Lower leg skin (tissue), 4 donors: ENCODE results near the gene WNT8B. TPM values are rescaled to one million over a fixed set of nuclear protein-coding genes. Genes with fewer than 3 reads are reported as not detected.

Experiments
- DNase-seq, 2 donors: peaks; one replicate each; pipeline ENCODE4 v3.0.0-alpha.2; 2019; ENCODE audit warnings: low spot score in 2 of 2
- H3K4me3 ChIP-seq: fragments of 200-600 bp; sonication (generic); 2 replicates; pipeline ENCODE4 v1.5.1; 2017; ENCODE audit warnings: mild to moderate bottlenecking, low read depth; ENCODE audit not compliant: poor library complexity, severe bottlenecking
- CTCF ChIP-seq, 3 donors: fragments of 450-650 bp; IDR thresholded peaks; one replicate each; pipeline ENCODE4 v1.5.1; 2016; ENCODE audit warnings: antibody characterized with exemption in 3 of 3, mild to moderate bottlenecking in 3 of 3, moderate library complexity in 2 of 3
- POLR2A ChIP-seq, 2 donors: fragments of 450-650 bp; IDR thresholded peaks; one replicate each; pipeline ENCODE4 v1.6.1; 2016 to 2017; ENCODE audit warnings: antibody characterized with exemption in 2 of 2, mild to moderate bottlenecking in 1 of 2, moderate library complexity in 1 of 2
- WGBS, 2 donors: methylation state at CpG; one replicate each; pipeline ENCODE4 v1.1.5; 2018; 5-methylcytosine and 5-hydroxymethylcytosine counted together
- intact Hi-C: fragments of 100-400 bp; cut with DNase I; formaldehyde crosslinking; loops from one replicate; pipeline ENCODE4 v1.15.0; 2023; ENCODE audit warnings: low total_unique reads
- total RNA-seq, 4 donors: library from RNA; depleted of rRNA; stranded (reverse); fragments of >200 nt; gene quantifications; one replicate each; pipeline ENCODE4 v1.1.0, GENCODE V29; 2016

Gene WNT8B
- total RNA-seq, 4 donors from 2014 or later: 0.42 TPM; not detected in 3

GRCh38 chr10:100483876-100484666 lies 21.3 kb downstream of the WNT8B start:
- WGBS, 2 donors: 87% methylated on average over 5 of the region's 5 CpGs
- no peak for TF ChIP-seq POLR2A (IDR thresholded peaks at IDR 0.05)
- H3K4me3 ChIP-seq: no peak overlapping the region
- DNase-seq: peak in 1 of 2 donors; percentile 61
- intact Hi-C loops: no loop called here

GRCh38 chr10:100485366-100485765 lies 22.6 kb downstream of the WNT8B start:
- WGBS, 2 donors: 77 to 88% methylated on average over 8 of the region's 8 CpGs
- intact Hi-C loops: no loop called here
- H3K4me3 ChIP-seq: no peak overlapping the region
- peak in 1 of 2 donors; percentile 34 for DNase-seq
- TF ChIP-seq POLR2A (IDR thresholded peaks at IDR 0.05) (no peak), CTCF (IDR thresholded peaks at IDR 0.05) (no peak)

GRCh38 chr10:100485801-100486495 lies 23.1 kb downstream of the WNT8B start:
- TF ChIP-seq POLR2A (IDR thresholded peaks at IDR 0.05) (no peak), CTCF (IDR thresholded peaks at IDR 0.05) (no peak)
- H3K4me3 ChIP-seq: no peak overlapping the region
- 90 to 92% methylated on average over 10 of the region's 10 CpGs for WGBS, 2 donors
- intact Hi-C loops: no loop called here
- peak in 1 of 2 donors; percentile 32 for DNase-seq

- peak in 1 of 2 donors; percentile 59 for DNase-seq
- 87 to 92% methylated on average over 6 of the region's 6 CpGs for WGBS, 2 donors
- no peak overlapping the region for H3K4me3 ChIP-seq
- intact Hi-C loops: no loop called here
- TF ChIP-seq POLR2A (IDR thresholded peaks at IDR 0.05) (no peak), CTCF (IDR thresholded peaks at IDR 0.05) (no peak)
Measured at GRCh38 chr10:100487529-100487928, 24.7 kb downstream of the WNT8B start.

GRCh38 chr10:100489396-100489795 lies 26.6 kb downstream of the WNT8B start:
- intact Hi-C loops: no loop called here

More at GRCh38 chr10:100489396-100489795, 26.6 kb downstream of the WNT8B start:
- no peak overlapping the region for H3K4me3 ChIP-seq
- TF ChIP-seq POLR2A (IDR thresholded peaks at IDR 0.05): no peak
- no peak for TF ChIP-seq CTCF (IDR thresholded peaks at IDR 0.05)
- peak in 1 of 2 donors; percentile 31 for DNase-seq
- 81 to 85% methylated on average over 5 of the region's 5 CpGs for WGBS, 2 donors
